Iris pigment epithelial cell (primary cell): ENCODE results near the gene NF1.

Experiments used
- DNase-seq: peaks from one replicate; pipeline ENCODE4 v3.0.0-alpha.2; 2011; ENCODE audit warnings: low read depth

NF1 gene

GRCh38 chr17:31411707-31412285, 317.0 kb downstream of the NF1 start:
- DNase-seq = no peak

- DNase-seq = no peak
Measured at GRCh38 chr17:31412511-31412910, 317.7 kb downstream of the NF1 start.

- no peak for DNase-seq
Measured at GRCh38 chr17:31413081-31413799, 318.5 kb downstream of the NF1 start.

- peak; percentile 75 for DNase-seq
Measured at GRCh38 chr17:31413874-31414549, 319.2 kb downstream of the NF1 start.

- no peak for DNase-seq
Measured at GRCh38 chr17:31414550-31414918, 319.8 kb downstream of the NF1 start.

GRCh38 chr17:31415004-31415454, 320.3 kb downstream of the NF1 start:
- DNase-seq = no peak

GRCh38 chr17:31415640-31416502, 321.1 kb downstream of the NF1 start:
- DNase-seq = no peak

- no peak for DNase-seq
Measured at GRCh38 chr17:31416503-31416923, 321.7 kb downstream of the NF1 start.

- no peak for DNase-seq
Measured at GRCh38 chr17:31417051-31417792, 322.4 kb downstream of the NF1 start.

GRCh38 chr17:31418773-31419350, 324.1 kb downstream of the NF1 start:
- no peak for DNase-seq

- DNase-seq = no peak
Measured at GRCh38 chr17:31422443-31422842, 327.7 kb downstream of the NF1 start.

- no peak for DNase-seq
Measured at GRCh38 chr17:31424944-31425281, 330.1 kb downstream of the NF1 start.

- DNase-seq = peak; percentile 9
Measured at GRCh38 chr17:31425282-31426040, 330.7 kb downstream of the NF1 start.
